Stimulated activated CD8-positive, alpha-beta memory T cell treated with anti-CD3 and anti-CD28 coated beads, Interleukin-4, amount 100 ng/mL, for 24 hours (primary cell): ENCODE measurements around the gene PMS2.
"Not testable (repeated sequence)": the region's sequence is repeated elsewhere in the genome, so short reads cannot be mapped to it uniquely, and the experiment has no call there.

Experiments
- DNase-seq: peaks from one replicate; pipeline ENCODE4 v3.0.0-alpha.2; 2020; ENCODE audit warnings: low read depth

PMS2 gene

DNA sequence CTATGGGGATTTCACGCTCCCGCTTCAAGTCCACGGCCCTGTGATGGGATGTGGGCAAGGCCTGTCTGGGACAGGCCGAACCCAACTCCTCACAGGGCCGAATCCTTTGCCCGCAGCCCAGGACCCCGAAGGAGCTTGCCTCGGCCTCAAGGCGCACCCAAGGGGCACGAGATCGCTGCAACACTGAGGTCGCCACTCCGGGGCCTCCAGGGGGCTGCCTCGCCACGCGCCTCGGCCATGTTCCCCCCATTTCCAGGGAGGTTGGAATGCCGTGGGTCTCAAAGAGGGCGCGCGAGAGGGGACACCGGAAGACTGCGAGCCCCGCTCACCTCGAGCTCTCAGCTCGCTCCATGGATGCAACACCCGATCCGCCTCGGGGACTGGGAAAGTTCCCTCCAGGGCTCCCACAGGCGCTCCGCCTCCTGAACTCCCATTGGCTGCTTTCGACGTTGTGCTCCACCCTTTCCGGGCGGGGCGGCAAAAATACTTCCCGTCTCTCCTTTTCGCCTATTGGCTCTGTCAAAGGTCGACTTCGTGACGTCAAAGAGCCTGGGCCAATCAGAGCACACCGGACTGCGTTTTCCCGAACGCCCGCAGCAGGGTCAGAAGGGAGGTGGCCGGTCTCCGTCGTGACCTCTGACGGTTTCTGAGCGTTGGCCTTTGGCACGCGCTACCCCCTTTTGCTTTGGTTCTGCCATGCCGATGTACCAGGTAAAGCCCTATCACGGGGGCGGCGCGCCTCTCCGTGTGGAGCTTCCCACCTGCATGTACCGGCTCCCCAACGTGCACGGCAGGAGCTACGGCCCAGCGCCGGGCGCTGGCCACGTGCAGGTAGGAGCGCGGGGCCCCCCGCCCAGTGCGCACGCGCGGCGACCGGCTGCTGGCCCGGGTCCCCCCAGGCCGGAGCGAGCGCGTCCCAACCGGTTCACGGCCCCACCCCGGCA is at the start of gene PMS2, which contains the start of gene AIMP2:
TSS of gene PMS2 (minus strand) at position 382 of the 944 bp plus-strand sequence. CDS start at position 352, 30 bp downstream.
TSS of gene AIMP2 (plus strand) at position 605 of the 944 bp plus-strand sequence. CDS start at position 697, 92 bp downstream.
- DNase-seq = peak; percentile 93

- no peak for DNase-seq
Measured at GRCh38 chr7:6057316-6058129, 48.7 kb upstream of the PMS2 start.

- DNase-seq = no peak
Measured at GRCh38 chr7:6056616-6057015, 47.8 kb upstream of the PMS2 start.

GRCh38 chr7:6051185-6051584 is 42.3 kb upstream of the PMS2 start:
- not testable (repeated sequence) for DNase-seq

DNA sequence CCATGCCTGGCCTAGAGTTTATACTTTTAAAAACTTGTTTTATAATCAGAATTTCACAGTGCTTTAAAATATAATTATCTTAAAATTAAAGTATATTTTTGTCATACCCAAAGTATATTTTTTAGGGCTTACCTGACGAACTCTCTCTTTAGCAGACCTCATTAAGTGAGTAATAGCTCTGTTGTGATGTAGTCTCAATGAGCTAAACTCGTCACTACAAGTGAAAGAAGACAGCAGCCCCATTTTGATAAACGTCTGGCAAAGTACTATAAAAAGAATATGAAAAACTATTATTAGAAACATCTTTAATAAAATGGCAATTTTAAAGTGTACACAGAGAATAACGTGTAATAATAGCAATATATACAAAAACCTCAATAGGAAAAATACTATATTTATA is 40.9 kb upstream of the PMS2 start:
- no peak for DNase-seq

DNA sequence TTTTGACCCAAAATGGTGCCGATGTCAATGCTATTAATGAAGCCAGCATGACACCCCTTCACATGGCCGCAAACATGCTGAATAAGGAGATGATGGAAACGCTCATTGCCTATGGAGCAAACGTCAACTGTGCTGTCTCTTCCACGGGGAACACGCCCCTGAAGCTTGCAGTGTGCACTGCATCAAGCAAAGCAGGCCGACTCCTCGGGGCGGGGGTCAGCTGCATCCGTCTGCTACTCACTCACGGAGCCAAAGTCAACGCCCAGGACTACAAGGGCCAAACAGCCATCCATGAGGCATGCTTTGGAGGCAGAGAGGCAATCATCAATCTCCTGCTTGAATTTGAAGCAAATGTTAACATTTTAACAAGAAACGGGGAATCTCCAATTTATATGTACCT is 26.8 kb upstream of the PMS2 start:
- DNase-seq = no peak

- no peak for DNase-seq
Measured at GRCh38 chr7:6035165-6035564, 26.3 kb upstream of the PMS2 start.

DNA sequence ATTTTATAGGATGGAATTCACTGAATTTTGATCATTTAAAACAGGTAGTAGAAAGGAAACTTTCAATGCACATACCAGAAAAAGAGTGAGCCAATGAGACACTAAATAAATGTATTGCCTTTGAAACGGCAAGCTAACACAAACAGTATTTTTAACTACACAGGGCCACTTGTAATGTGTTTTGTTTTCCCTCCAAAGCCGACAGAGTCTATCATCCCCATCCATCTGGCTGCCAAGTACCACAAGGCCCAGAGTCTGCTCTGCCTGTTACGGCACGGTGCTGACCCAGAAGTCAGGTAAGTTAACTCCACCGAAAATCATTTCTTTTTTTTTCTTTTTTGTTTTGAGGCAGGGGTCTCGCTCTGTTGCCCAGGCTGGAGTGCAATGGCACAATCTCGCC is 23.8 kb upstream of the PMS2 start:
- no peak for DNase-seq

DNA sequence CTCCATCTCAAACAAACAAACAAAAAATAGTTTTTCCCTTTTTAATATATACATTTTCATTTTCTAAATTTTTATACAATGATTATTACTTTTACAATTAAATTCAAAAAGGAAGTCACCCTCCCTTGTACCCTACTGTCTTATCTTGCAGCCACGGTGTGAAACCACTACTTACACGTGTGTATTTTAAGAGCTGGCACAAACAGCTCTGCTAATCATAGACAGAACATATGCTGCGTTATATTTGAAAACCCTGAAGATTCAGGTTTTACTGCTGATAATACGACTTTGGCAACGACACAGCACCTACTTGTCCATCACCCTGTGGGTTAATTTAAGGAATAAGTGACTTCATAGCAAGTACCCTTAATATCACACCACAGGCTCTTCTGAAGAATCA is 23.3 kb upstream of the PMS2 start:
- DNase-seq = no peak

- DNase-seq = no peak
Measured at GRCh38 chr7:6031567-6031966, 22.7 kb upstream of the PMS2 start.

GRCh38 chr7:6030988-6031387 is 22.1 kb upstream of the PMS2 start, which contains the start of gene ANKRD61:
Gene ANKRD61 (plus strand): TSS chr7:6031376. CDS start chr7:6031376, 0 bp downstream.
- DNase-seq = no peak

- no peak for DNase-seq
Measured at GRCh38 chr7:6028563-6028962, 19.7 kb upstream of the PMS2 start.

DNA sequence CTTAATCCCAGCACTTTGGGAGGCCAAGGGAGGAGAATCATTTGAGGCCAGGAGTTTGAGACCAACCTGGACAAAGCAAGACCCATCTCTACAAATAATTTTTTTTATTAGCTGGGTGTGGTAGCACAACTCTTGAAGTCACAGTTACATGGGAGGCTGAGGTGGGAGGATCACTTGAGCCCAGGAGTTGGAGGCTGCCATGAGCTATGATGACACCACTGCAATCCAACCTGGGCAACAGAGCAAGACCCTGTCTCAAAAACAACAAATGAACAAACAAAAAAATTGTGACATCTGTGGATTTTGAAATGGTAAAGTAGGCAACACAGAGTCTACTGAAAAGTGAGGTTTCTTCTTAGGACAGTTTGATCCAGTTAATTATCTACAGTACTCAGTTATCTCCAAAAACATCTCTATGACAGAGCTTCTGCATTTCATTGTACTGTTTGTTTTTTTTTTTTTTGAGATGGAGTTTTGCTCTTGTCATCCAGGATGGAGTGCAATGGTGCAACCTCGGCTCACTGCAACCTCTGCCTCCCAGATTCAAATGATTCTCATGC is 19.0 kb upstream of the PMS2 start:
- DNase-seq = no peak

DNA sequence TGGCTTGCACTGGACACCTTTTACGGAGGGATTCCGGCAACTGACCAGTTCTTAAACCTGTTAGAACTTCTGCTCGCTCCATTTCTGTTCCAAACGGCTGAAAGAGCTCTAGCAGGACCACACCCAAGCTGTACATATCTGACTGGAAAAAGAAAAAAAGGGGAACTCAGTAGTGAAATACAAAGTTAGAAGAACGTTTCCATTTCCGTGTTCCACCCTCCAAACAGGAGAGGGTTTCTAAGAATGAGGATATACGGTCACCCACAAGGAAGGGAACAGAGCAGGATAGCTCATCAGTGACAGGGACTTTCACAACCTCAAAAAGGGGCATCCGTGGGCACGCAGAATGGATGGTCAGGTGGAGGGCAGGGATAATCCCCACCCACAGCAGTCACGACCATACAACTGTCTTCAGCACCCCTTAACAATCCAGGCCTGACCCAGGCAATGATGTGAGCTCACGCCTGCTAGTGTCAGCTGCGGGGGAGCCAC is 18.0 kb upstream of the PMS2 start:
- DNase-seq = no peak

DNA sequence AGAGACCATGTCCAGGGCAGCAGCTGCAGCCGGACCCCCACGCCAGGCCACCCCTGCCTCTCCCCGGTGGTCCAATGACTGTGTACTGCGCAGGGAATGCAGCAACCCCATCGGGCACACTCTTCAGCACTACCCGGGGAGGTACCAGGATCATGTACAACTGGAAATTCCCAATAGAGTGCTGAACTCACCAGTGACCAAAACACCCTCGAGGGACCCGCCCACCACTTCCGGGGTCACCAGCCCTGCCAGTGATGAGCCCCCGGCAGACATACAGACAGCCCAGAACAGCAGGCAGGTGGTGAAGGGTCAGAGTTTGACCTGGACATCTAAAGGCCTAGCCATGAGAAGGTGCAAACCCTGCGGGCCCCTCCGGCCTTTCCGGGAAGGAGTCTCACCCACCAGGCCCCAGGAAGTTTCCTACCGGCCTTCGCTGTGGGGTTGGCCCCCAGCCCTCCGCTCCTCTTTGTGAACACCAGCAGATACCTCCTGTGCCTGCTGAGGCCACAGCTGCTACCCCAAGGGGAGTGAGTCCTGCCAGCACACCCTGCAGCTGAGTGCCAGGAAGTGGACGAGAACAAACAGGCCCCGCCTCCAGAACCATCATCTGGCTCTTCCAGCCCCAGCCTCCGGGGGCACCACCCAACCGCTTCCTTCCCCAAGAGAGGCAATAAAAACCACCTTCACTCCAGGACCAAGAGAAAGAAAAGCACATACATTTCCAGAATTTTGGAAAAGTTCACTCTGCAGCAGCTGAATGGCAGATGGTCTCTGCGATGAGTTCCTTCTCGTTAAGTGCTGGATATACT is 17.4 kb upstream of the PMS2 start:
- DNase-seq = peak; percentile 45

GRCh38 chr7:6023974-6024435 is 15.2 kb upstream of the PMS2 start:
- no peak for DNase-seq

GRCh38 chr7:6022707-6023106 is 13.9 kb upstream of the PMS2 start:
- no peak for DNase-seq

- no peak for DNase-seq
Measured at GRCh38 chr7:6020371-6021286, 11.8 kb upstream of the PMS2 start.

DNA sequence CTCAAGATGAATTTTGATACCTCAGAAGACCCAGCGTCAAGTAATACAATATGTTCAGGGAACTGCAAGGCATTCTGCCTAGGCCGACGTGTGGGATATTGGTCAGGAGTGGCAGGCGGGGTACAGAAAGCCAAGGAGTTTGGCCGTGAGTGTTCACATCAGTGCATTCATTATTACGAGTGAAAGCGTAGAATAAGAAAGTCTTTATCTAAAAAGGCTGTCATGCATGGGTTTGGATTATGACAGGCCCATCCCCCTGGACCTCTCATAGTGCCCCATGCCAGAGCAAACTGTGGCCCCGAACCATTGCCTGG is 7.8 kb upstream of the PMS2 start:
- DNase-seq = no peak

GRCh38 chr7:6015917-6016652 is 7.2 kb upstream of the PMS2 start:
- no peak for DNase-seq
